Measurements from ENCODE around the gene CHI3L2.

Gene CHI3L2

GRCh38 chr1:111236806-111237205 is 9.3 kb downstream of the CHI3L2 start:
- no peak for TF ChIP-seq GATA1 (IDR thresholded peaks at IDR 0.05; ENCODE audit: low read depth, low read length)
- no peak for TF ChIP-seq POLR2A (IDR thresholded peaks at IDR 0.05; ENCODE audit: low read length)
- DNase-seq = no peak

- TF ChIP-seq GATA1 (IDR thresholded peaks at IDR 0.05; ENCODE audit: low read depth, low read length) (no peak), POLR2A (IDR thresholded peaks at IDR 0.05; ENCODE audit: low read length) (no peak)
- no peak for DNase-seq
These were observed 10.7 kb downstream of the CHI3L2 start for GRCh38 chr1:111238056-111238795.

- no peak for DNase-seq
- no peak for TF ChIP-seq POLR2A (IDR thresholded peaks at IDR 0.05; ENCODE audit: low read length)
- no peak for TF ChIP-seq GATA1 (IDR thresholded peaks at IDR 0.05; ENCODE audit: low read depth, low read length)
These were observed 14.3 kb downstream of the CHI3L2 start for GRCh38 chr1:111241797-111242196.

- TF ChIP-seq POLR2A (IDR thresholded peaks at IDR 0.05; ENCODE audit: low read length) (no peak), GATA1 (IDR thresholded peaks at IDR 0.05; ENCODE audit: low read depth, low read length) (no peak)
- no peak for DNase-seq
These were observed 15.5 kb downstream of the CHI3L2 start for GRCh38 chr1:111242805-111243523.

- no peak for DNase-seq
- TF ChIP-seq POLR2A (IDR thresholded peaks at IDR 0.05; ENCODE audit: low read length) (no peak), GATA1 (IDR thresholded peaks at IDR 0.05; ENCODE audit: low read depth, low read length) (no peak)
These were observed 19.8 kb downstream of the CHI3L2 start for GRCh38 chr1:111247125-111247838.

GRCh38 chr1:111249960-111250359 is 22.4 kb downstream of the CHI3L2 start:
- TF ChIP-seq POLR2A (IDR thresholded peaks at IDR 0.05; ENCODE audit: low read length) (no peak), GATA1 (IDR thresholded peaks at IDR 0.05; ENCODE audit: low read depth, low read length) (no peak)
- DNase-seq = no peak

GRCh38 chr1:111251570-111251969 is 24.1 kb downstream of the CHI3L2 start:
- no peak for TF ChIP-seq POLR2A (IDR thresholded peaks at IDR 0.05; ENCODE audit: low read length)
- no peak for TF ChIP-seq GATA1 (IDR thresholded peaks at IDR 0.05; ENCODE audit: low read depth, low read length)

GRCh38 chr1:111252786-111253185 is 25.3 kb downstream of the CHI3L2 start:
- DNase-seq = no peak

More at GRCh38 chr1:111251570-111251969, 24.1 kb downstream of the CHI3L2 start:
- DNase-seq = no peak

GRCh38 chr1:111253876-111254275 is 26.4 kb downstream of the CHI3L2 start:
- TF ChIP-seq POLR2A (IDR thresholded peaks at IDR 0.05; ENCODE audit: low read length) = no peak
- TF ChIP-seq GATA1 (IDR thresholded peaks at IDR 0.05; ENCODE audit: low read depth, low read length) = no peak
- DNase-seq = no peak

More at GRCh38 chr1:111252786-111253185, 25.3 kb downstream of the CHI3L2 start:
- no peak for TF ChIP-seq GATA1 (IDR thresholded peaks at IDR 0.05; ENCODE audit: low read depth, low read length)

GRCh38 chr1:111256988-111257658 is 29.6 kb downstream of the CHI3L2 start:
- no peak for DNase-seq
- TF ChIP-seq POLR2A (IDR thresholded peaks at IDR 0.05; ENCODE audit: low read length) = no peak
- TF ChIP-seq GATA1 (IDR thresholded peaks at IDR 0.05; ENCODE audit: low read depth, low read length) = no peak

GRCh38 chr1:111267801-111268508 is 40.4 kb downstream of the CHI3L2 start:
- no peak for DNase-seq

GRCh38 chr1:111269825-111270406 is 42.4 kb downstream of the CHI3L2 start:
- TF ChIP-seq GATA1 (IDR thresholded peaks at IDR 0.05; ENCODE audit: low read depth, low read length) (no peak), POLR2A (IDR thresholded peaks at IDR 0.05; ENCODE audit: low read length) (no peak)
- DNase-seq = no peak

More at GRCh38 chr1:111267801-111268508, 40.4 kb downstream of the CHI3L2 start:
- TF ChIP-seq POLR2A (IDR thresholded peaks at IDR 0.05; ENCODE audit: low read length) (no peak), GATA1 (IDR thresholded peaks at IDR 0.05; ENCODE audit: low read depth, low read length) (no peak)
